HCT116 (cell line): ENCODE results near the gene PALMD.

ENCODE experiments used
- ATF3 ChIP-seq: IDR thresholded peaks from 2 replicates; pipeline ENCODE4 v1.6.1; 2012
- CTCF ChIP-seq, 3 experiments: fragments of 200-600 bp in 1 of 3; sonication (generic) in 1 of 3; IDR thresholded peaks in 2 of 3; conservative IDR thresholded peaks in 1 of 3; 2 replicates each; pipeline ENCODE4 v1.5.1; 2012 to 2017; ENCODE audit warnings: low read depth in 2 of 3, low read length in 2 of 3, antibody characterized with exemption in 1 of 3, borderline replicate concordance in 1 of 3, control low read depth in 1 of 3, mild to moderate bottlenecking in 1 of 3, mixed read lengths in 1 of 3, mixed run types in 1 of 3, moderate library complexity in 1 of 3; ENCODE audit not compliant: insufficient read depth in 1 of 3
- EGR1 ChIP-seq: IDR thresholded peaks from 2 replicates; pipeline ENCODE4 v1.6.1; 2012; ENCODE audit warnings: low read depth
- ELF1 ChIP-seq: IDR thresholded peaks from 2 replicates; pipeline ENCODE4 v1.6.1; 2012; ENCODE audit warnings: low read depth, borderline replicate concordance
- EZH2 ChIP-seq: fragments of 200-600 bp; sonication (generic); IDR thresholded peaks from 2 replicates; pipeline ENCODE4 v1.6.1; 2017; ENCODE audit warnings: antibody characterized with exemption, mixed run types
- EZH2phosphoT487 ChIP-seq: fragments of 200-600 bp; IDR thresholded peaks from 2 replicates; pipeline ENCODE4 v1.6.1; 2018; ENCODE audit warnings: antibody characterized with exemption, borderline replicate concordance
- FOSL1 ChIP-seq: IDR thresholded peaks from 2 replicates; pipeline ENCODE4 v1.6.1; 2012; ENCODE audit warnings: low read depth
- JUND ChIP-seq: IDR thresholded peaks from 2 replicates; pipeline ENCODE4 v1.6.1; 2012
- POLR2A ChIP-seq: IDR thresholded peaks from 2 replicates; pipeline ENCODE4 v1.7.0; 2011; ENCODE audit warnings: borderline replicate concordance; ENCODE audit not compliant: insufficient read depth, insufficient read length; ENCODE audit errors: extremely low read depth
- POLR2AphosphoS5 ChIP-seq: IDR thresholded peaks from 2 replicates; pipeline ENCODE4 v1.6.1; 2011; ENCODE audit warnings: mild to moderate bottlenecking, low read depth, low read length, moderate library complexity
- RAD21 ChIP-seq: IDR thresholded peaks from 2 replicates; pipeline ENCODE4 v1.6.1; 2012; ENCODE audit warnings: low read depth, mild to moderate bottlenecking
- TCF7L2 ChIP-seq: IDR thresholded peaks from 2 replicates; pipeline ENCODE4 v1.7.0; 2011; ENCODE audit warnings: borderline replicate concordance, inconsistent platforms; ENCODE audit not compliant: insufficient read depth, insufficient read length; ENCODE audit errors: extremely low read depth
- ZFX ChIP-seq: fragments of 450-650 bp; IDR thresholded peaks from 2 replicates; pipeline ENCODE4 v1.6.1; 2017

- TF ChIP-seq POLR2A, result no peak
- no peak for TF ChIP-seq CTCF (IDR thresholded peaks at IDR 0.05 in 2 of 3, conservative IDR thresholded peaks at IDR 0.05 in 1 of 3; ENCODE audit: borderline replicate concordance in 1 of 3, insufficient read depth in 1 of 3, low read depth in 2 of 3, low read length in 2 of 3)
- TF ChIP-seq TCF7L2, result no peak
- TF ChIP-seq EZH2phosphoT487, result no peak
- no peak for TF ChIP-seq FOSL1
- no peak for TF ChIP-seq POLR2AphosphoS5
- no peak for TF ChIP-seq ATF3
- TF ChIP-seq RAD21, result no peak
- TF ChIP-seq ELF1, result no peak
- no peak for TF ChIP-seq EZH2
- TF ChIP-seq EGR1, result no peak
- TF ChIP-seq JUND, result no peak
- no peak for TF ChIP-seq ZFX
Observed at GRCh38 chr1:99672530-99673213, 26.8 kb downstream of the PALMD start.
